Naive thymus-derived CD8-positive, alpha-beta T cell (primary cell): Measurements from ENCODE around the gene ARHGEF7. TPM values are rescaled to one million over a fixed set of nuclear protein-coding genes. Genes with fewer than 3 reads are reported as not detected.

Experiments
- ATAC-seq, 2 donors: fragments of 150-1000 bp; cut with Tn5 transposase in 1 of 2; sonication (Bioruptor Pico), chemical (Tn5 transposase) in 1 of 2; 1 replicate in 1 of 2; 2 replicates in 1 of 2; pipeline ENCODE4 v1.10.0; 2021; ENCODE audit warnings: mild to moderate bottlenecking in 2 of 2, moderate library complexity in 2 of 2
- POLR2A ChIA-PET: fragments of 350-600 bp; sonication (Branson Sonifier 250); formaldehyde crosslinking; loops from one replicate; lab custom pipeline; 2021; ENCODE audit warnings: antibody characterized with exemption; lab: Charles Lee
- DNase-seq, 10 donors: peaks; one replicate each; pipeline versions ENCODE4 v3.0.0 to v3.0.0-alpha.2; 2020 to 2022
- H3K27ac Mint-ChIP-seq, 10 donors: one replicate each; pipeline ENCODE4 v1.8.0; 2020 to 2022; ENCODE audit warnings: mild to moderate bottlenecking in 10 of 10, mixed read lengths in 10 of 10, moderate library complexity in 4 of 10, inconsistent platforms in 1 of 10
- H3K27me3 Mint-ChIP-seq, 5 donors: one replicate each; pipeline ENCODE4 v1.8.0; 2021 to 2022; ENCODE audit warnings: mixed read lengths in 5 of 5
- H3K36me3 Mint-ChIP-seq, 3 donors: one replicate each; pipeline ENCODE4 v1.8.0; 2020 to 2022; ENCODE audit warnings: mixed read lengths in 3 of 3, mild to moderate bottlenecking in 2 of 3, inconsistent platforms in 1 of 3
- H3K4me1 Mint-ChIP-seq, 4 donors: one replicate each; pipeline ENCODE4 v1.8.0; 2021 to 2022; ENCODE audit warnings: mixed read lengths in 4 of 4
- H3K4me3 Mint-ChIP-seq, 10 donors: one replicate each; pipeline ENCODE4 v1.8.0; 2020 to 2022; ENCODE audit warnings: mild to moderate bottlenecking in 10 of 10, mixed read lengths in 10 of 10, moderate library complexity in 6 of 10, inconsistent platforms in 1 of 10
- H3K9me3 Mint-ChIP-seq, 9 donors: one replicate each; pipeline ENCODE4 v1.8.0; 2020 to 2022; ENCODE audit warnings: mixed read lengths in 9 of 9, mild to moderate bottlenecking in 3 of 9, inconsistent platforms in 1 of 9, moderate library complexity in 1 of 9
- polyA plus RNA-seq, 3 donors: library from polyadenylated mRNA; unstranded; fragments of 300-500 nt; fragmentation: Illumina TruSeq; gene quantifications; one replicate each; pipeline ENCODE4 v1.2.3, GENCODE V29; 2021
- total RNA-seq, 8 experiments: library from RNA in 2 of 8; stranded (reverse) in 2 of 8; gene quantifications; one replicate each; pipeline ENCODE4 v1.2.3 and lab custom pipeline; 2021 to 2026

ARHGEF7 gene
- total and polyA plus RNA-seq, 5 experiments from 2014 or later: 6.2 to 93.0 (median 13.2) TPM

DNA sequence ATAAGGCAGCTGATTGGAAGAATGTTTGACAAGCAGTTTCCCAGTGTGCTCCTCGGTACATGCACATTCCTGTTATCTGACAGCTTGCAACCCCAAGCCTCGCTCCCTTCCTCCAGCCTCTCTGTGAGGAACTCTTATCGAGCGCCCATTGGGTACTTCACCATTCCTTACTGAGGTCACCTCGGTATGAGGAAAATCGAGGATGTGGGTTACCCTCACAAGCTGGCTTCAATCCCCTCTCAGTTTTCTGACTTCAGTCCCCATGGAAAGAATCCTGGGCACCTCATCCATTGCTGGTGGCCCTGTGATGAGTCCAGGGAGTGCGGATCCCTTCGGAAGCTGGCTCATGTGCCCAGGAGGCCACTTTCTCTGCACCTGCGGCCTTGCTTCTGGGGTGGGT lies 222.6 kb downstream of the ARHGEF7 start:
- Mint-ChIP-seq H3K4me1 (no peaks in the 10 kb centered on the region), H3K27ac (no peak overlapping the region), H3K27me3 (no peaks in the 10 kb centered on the region), H3K36me3 (peaks cover 2 to 24% (median 19%) of the 10 kb centered on the region in 3 donors), H3K9me3 (peaks cover 0 to 16% (median 10%) of the 10 kb centered on the region in 9 donors), H3K4me3 (no peak overlapping the region)
- no peak for ATAC-seq
- POLR2A ChIA-PET: no interaction called here
- no peak for DNase-seq

DNA sequence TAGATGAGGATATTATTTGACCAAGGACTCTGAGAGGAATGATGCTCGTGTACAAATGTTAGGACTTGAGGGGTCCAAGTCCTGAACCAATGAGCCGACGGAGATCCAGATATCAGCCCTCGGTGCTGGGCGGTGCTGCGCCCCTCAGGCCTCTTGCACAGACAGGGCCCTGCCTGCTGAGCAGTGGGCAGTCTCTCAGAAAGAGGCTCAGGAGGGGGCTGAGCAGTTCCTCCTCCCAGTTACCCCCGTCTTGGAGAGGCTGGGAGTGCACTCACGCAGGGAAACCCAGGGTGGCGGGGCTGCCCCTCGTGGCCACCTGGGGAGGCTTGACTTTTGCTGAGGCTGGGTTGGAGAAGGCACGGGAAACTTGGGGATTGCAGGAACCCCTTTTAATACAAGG lies 223.7 kb downstream of the ARHGEF7 start:
- no peak overlapping the region for H3K4me3 Mint-ChIP-seq
- H3K4me1 Mint-ChIP-seq: no peaks in the 10 kb centered on the region
- H3K27me3 Mint-ChIP-seq: no peaks in the 10 kb centered on the region
- no peak for ATAC-seq
- DNase-seq: no peak
- POLR2A ChIA-PET: no interaction called here
- H3K9me3 Mint-ChIP-seq: peaks cover 0 to 6% (median 0%) of the 10 kb centered on the region in 9 donors
- H3K27ac Mint-ChIP-seq: no peak overlapping the region
- H3K36me3 Mint-ChIP-seq: peaks cover 2 to 18% (median 9%) of the 10 kb centered on the region in 3 donors

DNA sequence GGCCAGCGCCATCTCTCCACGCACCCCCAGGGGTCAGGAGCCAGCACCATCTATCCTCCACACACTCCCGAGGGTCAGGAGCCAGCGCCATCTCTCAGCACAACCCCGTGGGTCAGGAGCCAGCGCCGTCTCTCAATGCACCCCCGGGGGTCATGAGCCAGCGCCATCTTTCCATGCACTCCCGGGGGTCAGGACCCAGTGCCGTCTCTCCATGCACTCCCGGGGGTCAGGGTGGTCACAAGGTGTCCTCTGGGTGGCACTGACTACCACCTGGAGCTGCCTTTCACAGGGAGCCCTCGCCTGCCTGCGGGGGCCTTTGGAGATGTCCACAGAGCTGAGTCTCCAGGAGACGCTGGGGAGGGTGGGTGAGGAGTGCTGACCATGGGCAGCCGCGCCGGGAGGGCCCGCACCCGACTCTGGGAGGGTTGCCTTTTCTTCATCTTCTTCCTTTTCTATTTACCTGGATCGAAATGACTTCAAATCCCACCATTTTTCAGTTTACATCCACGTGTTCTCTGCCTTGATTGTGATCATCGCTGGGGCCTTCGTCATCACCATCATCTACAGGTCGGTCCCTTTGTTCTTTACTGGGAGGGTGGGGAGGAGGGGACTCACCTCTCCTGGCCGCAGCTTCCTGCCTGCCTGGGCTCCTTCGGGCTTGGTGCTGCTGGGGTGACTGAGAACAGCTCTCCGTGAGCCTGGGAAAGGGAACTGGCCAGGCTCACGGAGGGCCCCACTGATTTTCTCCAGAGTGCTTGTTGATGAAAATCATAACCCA lies 224.4 kb downstream of the ARHGEF7 start:
- POLR2A ChIA-PET: no interaction called here
- no peak for DNase-seq
- H3K36me3 Mint-ChIP-seq: peaks cover 2 to 11% (median 4%) of the 10 kb centered on the region in 3 donors

DNA sequence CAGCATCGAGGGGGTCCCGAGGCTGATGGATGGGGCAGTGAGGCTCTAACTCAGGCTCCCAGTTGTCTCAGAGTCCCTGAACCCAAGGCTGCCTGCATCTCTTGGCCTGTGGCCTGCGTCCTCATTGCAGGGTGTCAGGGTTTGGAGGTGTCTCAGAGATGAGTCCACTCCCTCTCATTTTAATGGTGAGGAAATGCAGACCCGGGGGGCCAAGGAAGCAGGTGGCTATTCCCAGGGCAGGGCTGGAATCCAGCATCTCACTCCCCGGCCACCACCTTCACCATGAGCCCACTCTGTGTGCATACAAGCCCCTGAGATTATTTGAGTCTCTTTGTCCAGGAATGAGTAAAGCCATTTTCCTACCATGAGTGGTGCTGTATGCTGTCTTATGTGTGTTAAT lies 226.8 kb downstream of the ARHGEF7 start:
- Mint-ChIP-seq H3K36me3 (peaks cover 0 to 4% (median 2%) of the 10 kb centered on the region in 3 donors), H3K27me3 (no peaks in the 10 kb centered on the region), H3K9me3 (no peaks in the 10 kb centered on the region), H3K4me3 (no peak overlapping the region), H3K27ac (no peak overlapping the region), H3K4me1 (no peaks in the 10 kb centered on the region)
- POLR2A ChIA-PET: no interaction called here
- ATAC-seq (no peak), DNase-seq (no peak)

More for the DNA sequence above, 224.4 kb downstream of the ARHGEF7 start:
- no peaks in the 10 kb centered on the region for H3K9me3 Mint-ChIP-seq
- no peak overlapping the region for H3K27ac Mint-ChIP-seq
- no peak for ATAC-seq
- H3K27me3 Mint-ChIP-seq: no peaks in the 10 kb centered on the region
- H3K4me1 Mint-ChIP-seq: no peaks in the 10 kb centered on the region
- H3K4me3 Mint-ChIP-seq: no peak overlapping the region

DNA sequence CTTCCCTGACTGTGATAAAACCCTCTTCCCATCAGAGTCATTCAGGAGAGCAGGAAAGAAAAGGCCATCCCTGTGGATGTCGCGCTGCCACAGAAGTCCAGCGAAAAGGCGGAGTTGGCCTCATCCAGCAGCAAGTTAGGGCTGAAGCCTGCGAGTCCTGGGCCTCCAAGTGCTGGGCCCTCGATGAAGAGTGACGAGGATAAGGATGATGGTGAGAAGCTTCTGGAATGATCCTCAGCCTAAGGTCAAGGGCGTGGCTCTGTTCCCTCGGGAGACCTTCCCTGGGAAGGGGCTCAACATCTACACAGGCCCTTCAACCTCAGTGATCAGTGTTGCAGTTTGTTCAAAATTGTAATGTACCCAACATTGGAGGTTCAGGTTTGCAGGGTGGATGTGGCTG lies 227.6 kb downstream of the ARHGEF7 start:
- Mint-ChIP-seq H3K4me3 (peak overlapping the region in 1 of 10 donors; percentile 62), H3K27ac (no peak overlapping the region), H3K4me1 (no peaks in the 10 kb centered on the region), H3K27me3 (no peaks in the 10 kb centered on the region), H3K36me3 (peaks cover 0 to 4% (median 0%) of the 10 kb centered on the region in 3 donors), H3K9me3 (no peaks in the 10 kb centered on the region)
- ATAC-seq: no peak
- no peak for DNase-seq
- POLR2A ChIA-PET: no interaction called here

DNA sequence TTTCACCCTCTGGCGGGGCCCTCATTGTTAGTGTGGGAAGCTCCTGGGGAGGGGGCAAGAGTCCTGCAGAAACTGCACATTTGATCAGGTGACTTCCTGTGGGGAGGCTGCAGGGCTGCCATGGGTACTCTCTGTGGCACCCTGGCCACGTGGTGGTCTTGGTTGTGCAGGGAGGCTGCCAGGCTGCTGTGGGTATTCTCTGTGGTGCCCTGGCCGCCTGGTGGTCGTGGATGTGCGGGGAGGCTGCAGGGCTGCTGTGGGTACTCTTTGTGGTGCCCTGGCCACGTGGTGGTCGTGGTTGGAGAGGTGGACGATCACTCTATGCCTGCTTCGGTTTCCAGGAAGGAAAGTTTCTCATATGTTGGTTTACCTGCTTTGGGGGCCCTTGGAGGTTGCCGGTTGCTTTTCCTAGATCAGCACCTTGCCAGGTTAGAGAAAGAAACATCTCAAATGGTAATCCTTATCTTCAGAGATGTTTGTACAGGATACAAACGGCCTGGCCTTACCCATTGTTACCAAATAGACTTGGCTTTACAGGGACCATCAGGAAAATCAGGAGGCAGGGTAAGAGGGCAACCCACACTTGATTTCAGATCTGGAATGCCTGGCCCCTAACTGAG lies 228.2 kb downstream of the ARHGEF7 start:
- POLR2A ChIA-PET: no interaction called here
- Mint-ChIP-seq H3K27me3 (no peaks in the 10 kb centered on the region), H3K36me3 (peaks cover 0 to 6% (median 0%) of the 10 kb centered on the region in 3 donors), H3K4me3 (peak overlapping the region in 1 of 10 donors; percentile 62), H3K4me1 (no peaks in the 10 kb centered on the region), H3K27ac (peak overlapping the region in 1 of 10 donors; percentile 30), H3K9me3 (peaks cover 0 to under 1% (median 0%) of the 10 kb centered on the region in 9 donors)
- ATAC-seq: no peak
- peak in 1 of 10 donors; percentile 15 for DNase-seq

DNA sequence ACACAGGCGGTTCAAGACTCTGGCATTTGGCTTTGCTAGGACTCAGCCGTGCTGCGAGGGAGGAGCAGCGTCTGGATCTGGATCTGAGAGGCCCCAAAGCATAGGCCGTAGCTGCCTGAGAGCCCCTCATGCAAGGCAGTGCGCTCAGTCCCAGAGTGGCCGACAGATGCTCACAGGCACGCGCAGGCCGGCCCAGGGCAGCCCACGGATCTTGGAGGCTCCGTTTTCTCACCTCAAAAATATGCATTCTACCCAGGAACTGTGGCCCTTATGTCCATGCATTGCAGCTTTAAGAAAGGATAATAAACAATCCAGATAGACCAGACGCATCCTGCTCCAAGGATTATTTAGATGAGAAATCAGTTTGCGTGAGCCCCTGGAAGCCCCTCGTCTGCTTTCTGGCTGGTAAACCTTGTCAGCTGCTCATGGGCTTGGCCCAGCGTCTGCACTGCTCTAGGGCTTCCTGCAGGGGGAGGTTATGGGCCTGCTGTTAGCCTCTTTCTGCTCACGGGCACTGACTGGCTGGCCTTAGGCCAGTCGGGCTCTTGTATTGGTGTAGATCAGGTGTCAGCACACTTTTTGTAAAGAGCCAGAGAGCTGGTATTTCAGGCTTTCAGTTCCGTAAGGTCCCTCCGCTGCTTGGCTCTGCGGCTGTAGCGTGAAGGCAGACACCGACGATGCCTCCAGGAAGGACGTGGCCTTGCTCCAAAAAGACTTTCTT lies 229.5 kb downstream of the ARHGEF7 start:
- H3K9me3 Mint-ChIP-seq: peaks cover 0 to 2% (median 0%) of the 10 kb centered on the region in 9 donors
- no peaks in the 10 kb centered on the region for H3K4me1 Mint-ChIP-seq
- no peak overlapping the region for H3K4me3 Mint-ChIP-seq
- no peak for ATAC-seq
- no peaks in the 10 kb centered on the region for H3K27me3 Mint-ChIP-seq
- DNase-seq: no peak
- peaks cover 0 to 7% (median 0%) of the 10 kb centered on the region in 3 donors for H3K36me3 Mint-ChIP-seq
- POLR2A ChIA-PET: no interaction called here
- H3K27ac Mint-ChIP-seq: peak overlapping the region in 1 of 10 donors; percentile 74

DNA sequence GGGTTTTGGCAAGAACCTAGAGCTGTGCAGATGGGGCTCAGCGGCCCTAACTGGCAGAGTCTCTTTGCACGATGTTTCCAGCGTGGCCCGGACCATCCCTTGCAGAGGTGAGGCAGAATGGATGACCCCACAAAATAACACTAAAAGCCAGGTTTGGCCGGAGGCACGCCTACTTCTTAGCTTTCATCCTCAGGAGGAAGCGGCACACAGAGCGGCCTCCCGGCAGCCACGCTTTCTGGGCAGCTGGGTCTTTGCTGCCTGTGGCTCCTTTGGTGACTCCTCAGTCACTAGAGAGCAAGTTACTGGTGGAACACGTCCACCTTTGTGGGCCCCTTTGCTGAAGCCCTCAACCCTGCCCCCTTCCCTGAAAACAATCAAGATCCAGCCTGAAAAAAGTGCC lies 230.6 kb downstream of the ARHGEF7 start:
- DNase-seq: no peak
- ATAC-seq: no peak
- POLR2A ChIA-PET: no interaction called here
- Mint-ChIP-seq H3K4me1 (no peaks in the 10 kb centered on the region), H3K27me3 (no peaks in the 10 kb centered on the region), H3K9me3 (peaks cover 0 to 2% (median 0%) of the 10 kb centered on the region in 9 donors), H3K36me3 (peaks cover 0 to 12% (median 0%) of the 10 kb centered on the region in 3 donors), H3K27ac (peak overlapping the region in 4 of 10 donors; percentile 15 to 74 (median 64)), H3K4me3 (no peak overlapping the region)

DNA sequence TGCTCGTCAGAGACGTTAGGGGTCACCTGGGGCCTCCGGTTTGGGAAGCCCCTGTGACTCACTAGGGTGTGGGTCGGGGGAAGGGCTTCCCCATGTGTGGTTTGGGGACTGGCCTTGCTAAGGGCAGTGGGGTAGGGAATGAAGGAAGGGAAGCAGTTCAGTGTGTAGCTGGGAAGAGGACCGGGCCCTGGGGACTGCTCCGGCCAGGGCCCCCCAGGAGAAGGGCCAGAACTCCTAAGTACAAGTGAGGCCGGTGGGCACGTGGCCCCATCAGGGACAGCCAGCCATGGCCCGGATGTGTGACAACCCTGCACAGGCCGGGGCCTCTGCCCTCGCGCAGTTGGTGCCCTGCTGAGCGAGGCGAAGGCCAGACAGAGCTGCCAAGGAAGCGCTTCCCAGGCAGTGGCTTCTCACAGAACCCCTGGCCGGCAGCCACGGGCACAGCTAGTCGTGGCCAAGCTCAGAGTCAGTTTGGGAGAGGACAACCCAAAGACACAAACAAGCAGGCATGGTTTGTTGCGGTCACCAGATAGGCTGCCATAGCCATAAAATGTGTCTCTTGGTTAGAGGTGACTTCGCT lies 231.1 kb downstream of the ARHGEF7 start:
- ATAC-seq: no peak
- peaks cover 0 to 2% (median 0%) of the 10 kb centered on the region in 9 donors for H3K9me3 Mint-ChIP-seq
- no peak for DNase-seq
- POLR2A ChIA-PET: no interaction called here
- no peaks in the 10 kb centered on the region for H3K27me3 Mint-ChIP-seq
- no peaks in the 10 kb centered on the region for H3K4me1 Mint-ChIP-seq
- peak overlapping the region in 3 of 10 donors; percentile 60 to 74 (median 67) for H3K27ac Mint-ChIP-seq
- H3K36me3 Mint-ChIP-seq: peaks cover 0 to 15% (median 0%) of the 10 kb centered on the region in 3 donors
- H3K4me3 Mint-ChIP-seq: no peak overlapping the region

DNA sequence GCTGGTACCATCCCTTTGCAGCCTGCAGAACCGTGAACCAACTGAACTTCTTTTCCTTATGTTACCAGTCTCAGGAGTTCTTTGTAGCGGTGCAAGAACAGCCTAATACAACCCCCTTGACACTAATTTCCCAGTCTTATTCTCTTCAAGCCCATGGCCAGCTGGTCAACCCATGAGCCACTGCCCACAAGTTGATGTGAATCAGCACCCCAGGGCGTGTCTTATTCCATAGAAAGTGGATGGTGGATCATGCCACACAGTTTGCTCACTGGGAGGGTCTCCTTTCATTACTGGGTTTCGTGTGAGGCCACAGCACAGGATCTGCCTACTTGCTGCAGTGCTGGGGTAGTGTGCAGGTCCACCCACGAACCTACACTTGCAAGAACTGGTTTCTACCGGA lies 232.3 kb downstream of the ARHGEF7 start:
- POLR2A ChIA-PET: no interaction called here
- Mint-ChIP-seq H3K4me3 (no peak overlapping the region), H3K36me3 (peaks cover 0 to 19% (median 5%) of the 10 kb centered on the region in 3 donors), H3K9me3 (peaks cover 0 to 12% (median 8%) of the 10 kb centered on the region in 9 donors), H3K4me1 (no peaks in the 10 kb centered on the region), H3K27me3 (no peaks in the 10 kb centered on the region), H3K27ac (peak overlapping the region in 1 of 10 donors; percentile 80)
- no peak for ATAC-seq
- DNase-seq: no peak

DNA sequence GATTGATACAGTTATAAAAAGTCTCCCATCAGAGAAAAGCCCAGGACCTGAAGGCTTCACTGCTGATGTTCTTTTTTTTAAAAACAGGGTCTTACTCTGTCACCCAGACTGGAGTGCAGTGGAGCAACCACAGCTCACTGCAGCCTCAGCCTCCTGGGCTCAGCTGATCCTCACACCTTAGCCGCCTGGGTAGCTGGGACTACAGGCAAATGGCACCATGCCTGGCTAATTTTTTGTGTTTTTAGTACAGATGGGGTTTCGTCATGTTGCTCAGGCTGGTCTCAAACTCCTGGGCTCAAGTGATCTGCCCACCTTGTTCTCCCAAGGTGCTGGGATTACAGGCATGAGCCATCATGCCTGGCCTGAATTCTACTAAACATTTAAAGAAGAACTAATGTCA lies 238.4 kb downstream of the ARHGEF7 start:
- ATAC-seq: no peak

DNA sequence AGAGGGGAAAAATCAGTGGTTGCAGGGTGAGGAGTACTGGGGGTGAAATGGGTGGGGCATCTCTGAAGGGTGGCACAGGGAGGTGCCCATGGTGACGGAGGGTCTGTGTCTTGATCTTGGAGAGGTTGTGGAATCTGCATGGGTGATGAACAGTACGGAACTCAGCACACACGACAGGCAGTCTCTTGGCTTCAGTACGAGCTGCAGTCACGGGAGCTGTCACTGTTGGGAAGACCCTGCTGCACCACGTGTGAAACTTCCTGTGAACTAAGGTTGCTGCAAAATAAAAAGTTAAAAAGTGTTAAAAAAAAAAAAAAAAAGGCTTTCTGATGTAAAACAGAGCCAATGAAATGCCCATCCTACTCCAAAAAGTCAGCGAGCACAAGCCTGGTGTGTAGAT lies 239.7 kb downstream of the ARHGEF7 start:
- peaks cover 0 to 14% (median 5%) of the 10 kb centered on the region in 3 donors for H3K36me3 Mint-ChIP-seq
- no peaks in the 10 kb centered on the region for H3K27me3 Mint-ChIP-seq
- POLR2A ChIA-PET: no interaction called here
- H3K9me3 Mint-ChIP-seq: peaks cover 0 to 20% (median 10%) of the 10 kb centered on the region in 9 donors
- ATAC-seq (no peak), DNase-seq (peak in 1 of 10 donors; percentile 17)
- H3K27ac Mint-ChIP-seq: peak overlapping the region in 5 of 10 donors; percentile 13 to 74 (median 53)
- peaks cover 3 to 14% (median 8%) of the 10 kb centered on the region in 4 donors for H3K4me1 Mint-ChIP-seq
- peak overlapping the region in 4 of 10 donors; percentile 19 to 75 (median 38) for H3K4me3 Mint-ChIP-seq

More for the DNA sequence above, 238.4 kb downstream of the ARHGEF7 start:
- Mint-ChIP-seq H3K27ac (no peak overlapping the region), H3K9me3 (peaks cover 0 to 20% (median 10%) of the 10 kb centered on the region in 9 donors), H3K4me1 (peaks cover 3 to 14% (median 8%) of the 10 kb centered on the region in 4 donors), H3K4me3 (no peak overlapping the region), H3K27me3 (no peaks in the 10 kb centered on the region), H3K36me3 (peaks cover 0 to 15% (median 5%) of the 10 kb centered on the region in 3 donors)
- no peak for DNase-seq
- POLR2A ChIA-PET: no interaction called here
